HUES6 (cell line): ENCODE measurements around the gene GIMAP5.

Experiments used
- H3K27ac ChIP-seq: 2 replicates; pipeline ENCODE4 v1.7.0; 2013; ENCODE audit warnings: low read depth, mild to moderate bottlenecking, low read length, inconsistent platforms
- H3K27me3 ChIP-seq: 2 replicates; pipeline ENCODE4 v1.6.1; 2013; ENCODE audit warnings: low read length; ENCODE audit not compliant: control insufficient read depth, insufficient read depth
- H3K36me3 ChIP-seq: 2 replicates; pipeline ENCODE4 v1.6.1; 2013; ENCODE audit warnings: low read length; ENCODE audit not compliant: control insufficient read depth, insufficient read depth
- H3K4me1 ChIP-seq: 2 replicates; pipeline ENCODE4 v1.6.1; 2013; ENCODE audit warnings: low read length; ENCODE audit not compliant: control insufficient read depth, insufficient read depth
- H3K4me3 ChIP-seq: 2 replicates; pipeline ENCODE4 v1.5.1; 2013; ENCODE audit warnings: low read depth, low read length
- H3K9ac ChIP-seq: one replicate; pipeline ENCODE4 v1.6.1; 2013; ENCODE audit warnings: mild to moderate bottlenecking, low read length
- H3K9me3 ChIP-seq: 2 replicates; pipeline ENCODE4 v1.6.1; 2013; ENCODE audit warnings: low read depth, low read length; ENCODE audit not compliant: control insufficient read depth, insufficient read depth

The GIMAP5 gene

GRCh38 chr7:150746921-150747320, 9.7 kb downstream of the GIMAP5 start:
- peaks cover 98% of the 10 kb centered on the region for H3K27me3 ChIP-seq
- no peak overlapping the region for H3K27ac ChIP-seq
- H3K4me1 ChIP-seq, result no peaks in the 10 kb centered on the region
- H3K36me3 ChIP-seq, result no peaks in the 10 kb centered on the region
- H3K9me3 ChIP-seq, result no peaks in the 10 kb centered on the region
- no peak overlapping the region for H3K4me3 ChIP-seq
- H3K9ac ChIP-seq, result no peak overlapping the region

- H3K4me1 ChIP-seq, result no peaks in the 10 kb centered on the region
- no peaks in the 10 kb centered on the region for H3K36me3 ChIP-seq
- H3K9me3 ChIP-seq, result no peaks in the 10 kb centered on the region
- H3K27ac ChIP-seq, result no peak overlapping the region
- H3K4me3 ChIP-seq, result no peak overlapping the region
- H3K27me3 ChIP-seq, result peaks cover 97% of the 10 kb centered on the region
- no peak overlapping the region for H3K9ac ChIP-seq
Observed at GRCh38 chr7:150748376-150748775, 11.2 kb downstream of the GIMAP5 start.

GRCh38 chr7:150751702-150752101, 14.5 kb downstream of the GIMAP5 start:
- Histone ChIP-seq H3K27ac (no peak overlapping the region), H3K36me3 (no peaks in the 10 kb centered on the region), H3K9ac (no peak overlapping the region), H3K27me3 (peaks cover 89% of the 10 kb centered on the region), H3K4me3 (no peak overlapping the region), H3K4me1 (no peaks in the 10 kb centered on the region), H3K9me3 (no peaks in the 10 kb centered on the region)

GRCh38 chr7:150753239-150753638, 16.0 kb downstream of the GIMAP5 start:
- Histone ChIP-seq H3K36me3 (no peaks in the 10 kb centered on the region), H3K27me3 (peaks cover 85% of the 10 kb centered on the region), H3K4me1 (no peaks in the 10 kb centered on the region), H3K9ac (no peak overlapping the region), H3K9me3 (no peaks in the 10 kb centered on the region), H3K4me3 (no peak overlapping the region), H3K27ac (no peak overlapping the region)

- Histone ChIP-seq H3K4me1 (no peaks in the 10 kb centered on the region), H3K27me3 (peaks cover 77% of the 10 kb centered on the region), H3K4me3 (no peak overlapping the region), H3K9me3 (no peaks in the 10 kb centered on the region), H3K27ac (no peak overlapping the region), H3K36me3 (no peaks in the 10 kb centered on the region), H3K9ac (no peak overlapping the region)
Observed at GRCh38 chr7:150753826-150754603, 16.8 kb downstream of the GIMAP5 start.

- Histone ChIP-seq H3K9ac (no peak overlapping the region), H3K9me3 (no peaks in the 10 kb centered on the region), H3K4me3 (no peak overlapping the region), H3K4me1 (no peaks in the 10 kb centered on the region), H3K27ac (no peak overlapping the region), H3K36me3 (no peaks in the 10 kb centered on the region), H3K27me3 (peaks cover 68% of the 10 kb centered on the region)
Observed at GRCh38 chr7:150754951-150755350, 17.7 kb downstream of the GIMAP5 start.

- Histone ChIP-seq H3K9me3 (no peaks in the 10 kb centered on the region), H3K27me3 (peaks cover 62% of the 10 kb centered on the region), H3K4me1 (no peaks in the 10 kb centered on the region), H3K9ac (no peak overlapping the region), H3K27ac (no peak overlapping the region), H3K36me3 (no peaks in the 10 kb centered on the region), H3K4me3 (no peak overlapping the region)
Observed at GRCh38 chr7:150755473-150756099, 18.4 kb downstream of the GIMAP5 start.

- H3K4me3 ChIP-seq, result no peak overlapping the region
- H3K4me1 ChIP-seq, result no peaks in the 10 kb centered on the region
- no peak overlapping the region for H3K9ac ChIP-seq
- no peaks in the 10 kb centered on the region for H3K9me3 ChIP-seq
- no peak overlapping the region for H3K27ac ChIP-seq
- H3K36me3 ChIP-seq, result no peaks in the 10 kb centered on the region
- H3K27me3 ChIP-seq, result peaks cover 56% of the 10 kb centered on the region
Observed at GRCh38 chr7:150756166-150756565, 18.9 kb downstream of the GIMAP5 start.

- no peak overlapping the region for H3K4me3 ChIP-seq
- peaks cover 50% of the 10 kb centered on the region for H3K27me3 ChIP-seq
- H3K27ac ChIP-seq, result no peak overlapping the region
- H3K36me3 ChIP-seq, result no peaks in the 10 kb centered on the region
- no peak overlapping the region for H3K9ac ChIP-seq
- H3K4me1 ChIP-seq, result no peaks in the 10 kb centered on the region
- H3K9me3 ChIP-seq, result no peaks in the 10 kb centered on the region
Observed at GRCh38 chr7:150756858-150757257, 19.6 kb downstream of the GIMAP5 start.

- Histone ChIP-seq H3K4me1 (no peaks in the 10 kb centered on the region), H3K36me3 (no peaks in the 10 kb centered on the region), H3K9ac (no peak overlapping the region), H3K9me3 (no peaks in the 10 kb centered on the region), H3K27me3 (peaks cover 28% of the 10 kb centered on the region), H3K27ac (no peak overlapping the region), H3K4me3 (no peak overlapping the region)
Observed at GRCh38 chr7:150759479-150759878, 22.3 kb downstream of the GIMAP5 start.

- no peaks in the 10 kb centered on the region for H3K9me3 ChIP-seq
- peaks cover 3% of the 10 kb centered on the region; the same call in 1 of the 2 replicates for H3K4me1 ChIP-seq
- H3K36me3 ChIP-seq, result no peaks in the 10 kb centered on the region
- peaks cover 9% of the 10 kb centered on the region; the same call in 1 of the 2 replicates for H3K27me3 ChIP-seq
- H3K4me3 ChIP-seq, result no peak overlapping the region
- no peak overlapping the region for H3K9ac ChIP-seq
- no peak overlapping the region for H3K27ac ChIP-seq
Observed at GRCh38 chr7:150766334-150766709, 29.1 kb downstream of the GIMAP5 start.
